ENCODE data around the gene SPTBN4. TPM values are rescaled to one million over a fixed set of nuclear protein-coding genes. Genes with fewer than 3 reads are reported as not detected.

Gene SPTBN4
- total and polyA plus RNA-seq, 2 of the 4 experiments (the other 2 are of a cell fraction), result 0.72 to 0.91 TPM

- ChIA-PET CTCF (no interaction called here), POLR2A (ENCODE audit: unreplicated experiment) (no interaction called here)
- DNase-seq (no peak), ATAC-seq (ENCODE audit: low read depth) (no peak)
- Histone ChIP-seq H2BK15ac (ENCODE audit: low read depth, low read length) (no peak overlapping the region), H3K56ac (ENCODE audit: extremely low read depth, insufficient read depth, low read length) (no peak overlapping the region), H3K9me1 (ENCODE audit: insufficient read depth, low read length) (no peaks in the 10 kb centered on the region), H3K4me2 (ENCODE audit: low read depth, low read length) (no peak overlapping the region), H3K36me3 (ENCODE audit: control insufficient read depth, insufficient read depth, low read length) (no peaks in the 10 kb centered on the region), H2AK9ac (replicated peaks; ENCODE audit: low read depth, low read length, poor library complexity) (no peak overlapping the region), H2AK5ac (ENCODE audit: low read depth, low read length) (no peak overlapping the region), H3K18ac (ENCODE audit: low read depth, low read length) (no peak overlapping the region), H4K5ac (ENCODE audit: low read depth, low read length) (no peak overlapping the region), H3K9me3 (ENCODE audit: control insufficient read depth, insufficient read depth, low read length) (no peaks in the 10 kb centered on the region), H3K14ac (replicated peaks; ENCODE audit: low read depth, low read length) (no peak overlapping the region), H3K27ac (ENCODE audit: insufficient read depth, low read length) (no peak overlapping the region), H3K4ac (ENCODE audit: low read depth, low read length) (no peak overlapping the region), H3K4me3 (ENCODE audit: insufficient read depth, low read depth, low read length) (no peak overlapping the region), H3K9ac (ENCODE audit: low read depth, low read length) (no peak overlapping the region), H4K91ac (ENCODE audit: insufficient read depth, low read depth, low read length) (no peak overlapping the region), H3K79me1 (ENCODE audit: low read depth in 1 of 2, low read length in 2 of 2) (0 out of 4 replicates have a peak, but pooled peaks cover 0 to 4% of the 10 kb centered on the region in 2 experiments), H2BK20ac (ENCODE audit: low read depth, low read length) (no peak overlapping the region), H2BK120ac (ENCODE audit: low read depth, low read length) (no peak overlapping the region), H2AFZ (replicated peaks; ENCODE audit: low read length, poor library complexity) (no peak overlapping the region), H3K27me3 (ENCODE audit: control insufficient read depth, insufficient read depth, low read length) (peaks cover 39% of the 10 kb centered on the region), H3K23ac (ENCODE audit: low read depth, low read length) (no peak overlapping the region), H3K4me1 (ENCODE audit: control insufficient read depth, insufficient read depth, low read length) (peaks cover 8% of the 10 kb centered on the region), H4K20me1 (ENCODE audit: insufficient read depth, low read length) (no peaks in the 10 kb centered on the region), H4K8ac (ENCODE audit: low read depth in 2 of 2, low read length in 2 of 2) (no peak overlapping the region), H2BK5ac (ENCODE audit: low read depth, low read length, poor library complexity, severe bottlenecking) (no peak overlapping the region)
- WGBS, 2 experiments (ENCODE audit: extremely low coverage in 2 of 2, insufficient read length in 1 of 2), result 12% methylated on average over 3 of the region's 14 CpGs; no CpG with 5 or more reads in 1 of the 2 experiments
- TF ChIP-seq MAZ (IDR thresholded peaks at IDR 0.05; ENCODE audit: borderline replicate concordance, low read depth, low read length) (no peak), RFX5 (IDR thresholded peaks at IDR 0.05; ENCODE audit: low read depth, low read length) (no peak), RAD21 (IDR thresholded peaks at IDR 0.05; ENCODE audit: low read length) (no peak), SMC3 (IDR thresholded peaks at IDR 0.05; ENCODE audit: low read depth, low read length) (no peak), FOS (IDR thresholded peaks at IDR 0.05; ENCODE audit: low read depth, low read length) (no peak), RCOR1 (IDR thresholded peaks at IDR 0.05; ENCODE audit: insufficient replicate concordance, low read length) (no peak), NFE2L2 (IDR thresholded peaks at IDR 0.05; ENCODE audit: low read depth, low read length) (no peak), POLR2A (IDR thresholded peaks at IDR 0.05; ENCODE audit: low read depth, low read length) (no peak)
- TF ChIP-seq, protein P1, sequence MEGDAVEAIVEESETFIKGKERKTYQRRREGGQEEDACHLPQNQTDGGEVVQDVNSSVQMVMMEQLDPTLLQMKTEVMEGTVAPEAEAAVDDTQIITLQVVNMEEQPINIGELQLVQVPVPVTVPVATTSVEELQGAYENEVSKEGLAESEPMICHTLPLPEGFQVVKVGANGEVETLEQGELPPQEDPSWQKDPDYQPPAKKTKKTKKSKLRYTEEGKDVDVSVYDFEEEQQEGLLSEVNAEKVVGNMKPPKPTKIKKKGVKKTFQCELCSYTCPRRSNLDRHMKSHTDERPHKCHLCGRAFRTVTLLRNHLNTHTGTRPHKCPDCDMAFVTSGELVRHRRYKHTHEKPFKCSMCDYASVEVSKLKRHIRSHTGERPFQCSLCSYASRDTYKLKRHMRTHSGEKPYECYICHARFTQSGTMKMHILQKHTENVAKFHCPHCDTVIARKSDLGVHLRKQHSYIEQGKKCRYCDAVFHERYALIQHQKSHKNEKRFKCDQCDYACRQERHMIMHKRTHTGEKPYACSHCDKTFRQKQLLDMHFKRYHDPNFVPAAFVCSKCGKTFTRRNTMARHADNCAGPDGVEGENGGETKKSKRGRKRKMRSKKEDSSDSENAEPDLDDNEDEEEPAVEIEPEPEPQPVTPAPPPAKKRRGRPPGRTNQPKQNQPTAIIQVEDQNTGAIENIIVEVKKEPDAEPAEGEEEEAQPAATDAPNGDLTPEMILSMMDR (conservative IDR thresholded peaks at IDR 0.05; ENCODE audit: low read depth, low read length), result no peak
- TF ChIP-seq, protein P2, sequence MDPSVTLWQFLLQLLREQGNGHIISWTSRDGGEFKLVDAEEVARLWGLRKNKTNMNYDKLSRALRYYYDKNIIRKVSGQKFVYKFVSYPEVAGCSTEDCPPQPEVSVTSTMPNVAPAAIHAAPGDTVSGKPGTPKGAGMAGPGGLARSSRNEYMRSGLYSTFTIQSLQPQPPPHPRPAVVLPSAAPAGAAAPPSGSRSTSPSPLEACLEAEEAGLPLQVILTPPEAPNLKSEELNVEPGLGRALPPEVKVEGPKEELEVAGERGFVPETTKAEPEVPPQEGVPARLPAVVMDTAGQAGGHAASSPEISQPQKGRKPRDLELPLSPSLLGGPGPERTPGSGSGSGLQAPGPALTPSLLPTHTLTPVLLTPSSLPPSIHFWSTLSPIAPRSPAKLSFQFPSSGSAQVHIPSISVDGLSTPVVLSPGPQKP (IDR thresholded peaks at IDR 0.05; ENCODE audit: borderline replicate concordance, low read depth, low read length), result no peak
- TF ChIP-seq, protein P3, sequence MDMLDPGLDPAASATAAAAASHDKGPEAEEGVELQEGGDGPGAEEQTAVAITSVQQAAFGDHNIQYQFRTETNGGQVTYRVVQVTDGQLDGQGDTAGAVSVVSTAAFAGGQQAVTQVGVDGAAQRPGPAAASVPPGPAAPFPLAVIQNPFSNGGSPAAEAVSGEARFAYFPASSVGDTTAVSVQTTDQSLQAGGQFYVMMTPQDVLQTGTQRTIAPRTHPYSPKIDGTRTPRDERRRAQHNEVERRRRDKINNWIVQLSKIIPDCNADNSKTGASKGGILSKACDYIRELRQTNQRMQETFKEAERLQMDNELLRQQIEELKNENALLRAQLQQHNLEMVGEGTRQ (IDR thresholded peaks at IDR 0.05; ENCODE audit: low read depth, low read length), result no peak
- dilution Hi-C loops (cut with HindIII; ENCODE audit: low sequenced_read_pairs, unreplicated experiment) (no loop called here), intact Hi-C loops (cut with micrococcal nuclease) (no loop called here), in situ Hi-C loops (cut with MboI; ENCODE audit: low sequenced_read_pairs) (no loop called here)
- no TSS peak for BruUV-seq (replicated peaks)
Observed at GRCh38 chr19:40565910-40566495, 99.2 kb downstream of the SPTBN4 start.
